ENCODE results near the gene GLP1R. TPM values are rescaled to one million over a fixed set of nuclear protein-coding genes. Genes with fewer than 3 reads are reported as not detected.

The GLP1R gene
- total and polyA plus RNA-seq, 2 donors (not counting 1 experiment from before 2014, with no cell fraction given): not detected

- POLR2A ChIA-PET: no interaction called here
- Histone ChIP-seq H3K36me3 (replicated peaks in 1 of 2; ENCODE audit: control extremely low read depth in 1 of 2, control insufficient read depth in 1 of 2, extremely low read depth in 1 of 2, insufficient read depth in 2 of 2, low read length in 1 of 2) (peaks cover 0 to 11% of the 10 kb centered on the region in 2 experiments), H3K27ac (ENCODE audit: low read length in 2 of 2) (no peak overlapping the region), H3K4me3 (ENCODE audit: control extremely low read depth in 1 of 5, extremely low read depth in 1 of 5, insufficient read depth in 1 of 5, low read depth in 2 of 5, low read length in 4 of 5) (no peak overlapping the region), H3K4me1 (ENCODE audit: control insufficient read depth in 2 of 2, insufficient read depth in 2 of 2, low read length in 2 of 2) (no peaks in the 10 kb centered on the region), H3K4me2 (replicated peaks; ENCODE audit: low read depth, low read length, poor library complexity, severe bottlenecking) (no peak overlapping the region), H4K20me1 (ENCODE audit: control insufficient read depth, insufficient read depth, low read length, poor library complexity, severe bottlenecking) (no peaks in the 10 kb centered on the region), H3K9ac (ENCODE audit: low read length) (no peak overlapping the region), H2AFZ (ENCODE audit: insufficient read depth, low read depth, low read length, poor library complexity, severe bottlenecking) (no peak overlapping the region), H3K79me2 (ENCODE audit: control insufficient read depth, insufficient read depth, low read length) (no peaks in the 10 kb centered on the region), H3K27me3 (replicated peaks in 1 of 4; ENCODE audit: control extremely low read depth in 1 of 4, control insufficient read depth in 3 of 4, insufficient read depth in 4 of 4, low read length in 3 of 4) (no peaks in the 10 kb centered on the region), H3K9me3 (ENCODE audit: control extremely low read depth in 1 of 3, control insufficient read depth in 2 of 3, insufficient read depth in 1 of 3, low read length in 2 of 3) (no peaks in the 10 kb centered on the region)
- Mint-ChIP-seq H3K27me3 (no peaks in the 10 kb centered on the region), H3K27ac (no peak overlapping the region), H3K4me1 (peaks cover 7% of the 10 kb centered on the region), H3K9me3 (ENCODE audit: insufficient read depth) (no peaks in the 10 kb centered on the region), H3K4me3 (no peak overlapping the region)
- CTCF ChIA-PET: no interaction called here
- TF ChIP-seq EZH2 (IDR thresholded peaks at IDR 0.05; ENCODE audit: borderline replicate concordance, insufficient read depth, low read depth, low read length, poor library complexity, severe bottlenecking) (no peak), CTCF (IDR thresholded peaks at IDR 0.05) (no peak)
- ATAC-seq (ENCODE audit: low read depth): no peak
- no peak for DNase-seq
- WGBS (ENCODE audit: insufficient coverage): no CpG with 5 or more reads among the region's 3 CpGs
- intact Hi-C loops (cut with micrococcal nuclease): loop anchor here (5.0 kb wide), 1 partner anchor 228 kb away; no protein-coding TSS in a partner anchor
Measured at GRCh38 chr6:39100358-39100757, 51.8 kb downstream of the GLP1R start.

- no peaks in the 10 kb centered on the region for H3K9me3 Mint-ChIP-seq (ENCODE audit: insufficient read depth)
- Histone ChIP-seq H3K36me3 (replicated peaks in 1 of 2; ENCODE audit: control extremely low read depth in 1 of 2, control insufficient read depth in 1 of 2, extremely low read depth in 1 of 2, insufficient read depth in 2 of 2, low read length in 1 of 2) (peaks cover 0 to 15% of the 10 kb centered on the region in 2 experiments), H3K4me3 (ENCODE audit: control extremely low read depth in 1 of 5, extremely low read depth in 1 of 5, insufficient read depth in 1 of 5, low read depth in 2 of 5, low read length in 4 of 5) (no peak overlapping the region), H3K27me3 (replicated peaks in 1 of 4; ENCODE audit: control extremely low read depth in 1 of 4, control insufficient read depth in 3 of 4, insufficient read depth in 4 of 4, low read length in 3 of 4) (no peaks in the 10 kb centered on the region), H3K4me1 (ENCODE audit: control insufficient read depth in 2 of 2, insufficient read depth in 2 of 2, low read length in 2 of 2) (no peaks in the 10 kb centered on the region), H3K4me2 (replicated peaks; ENCODE audit: low read depth, low read length, poor library complexity, severe bottlenecking) (no peak overlapping the region), H3K27ac (ENCODE audit: low read length in 2 of 2) (no peak overlapping the region), H3K9ac (ENCODE audit: low read length) (no peak overlapping the region), H3K9me3 (ENCODE audit: control extremely low read depth in 1 of 3, control insufficient read depth in 2 of 3, insufficient read depth in 1 of 3, low read length in 2 of 3) (no peaks in the 10 kb centered on the region), H2AFZ (ENCODE audit: insufficient read depth, low read depth, low read length, poor library complexity, severe bottlenecking) (no peak overlapping the region), H3K79me2 (ENCODE audit: control insufficient read depth, insufficient read depth, low read length) (no peaks in the 10 kb centered on the region), H4K20me1 (ENCODE audit: control insufficient read depth, insufficient read depth, low read length, poor library complexity, severe bottlenecking) (no peaks in the 10 kb centered on the region)
- no peaks in the 10 kb centered on the region for H3K27me3 Mint-ChIP-seq
- POLR2A ChIA-PET: interaction anchor here (1.1 kb wide), 1 partner anchor 12 kb away, joined by 3 read pairs; the partner anchor contains the start of gene SAYSD1
- intact Hi-C loops (cut with micrococcal nuclease): loop anchor here (5.0 kb wide), 1 partner anchor 230 kb away; no protein-coding TSS in a partner anchor
- no peak for TF ChIP-seq EZH2 (IDR thresholded peaks at IDR 0.05; ENCODE audit: borderline replicate concordance, insufficient read depth, low read depth, low read length, poor library complexity, severe bottlenecking)
- peak; percentile 37 for TF ChIP-seq CTCF (IDR thresholded peaks at IDR 0.05)
- no peak overlapping the region for H3K27ac Mint-ChIP-seq
- peaks cover 10% of the 10 kb centered on the region for H3K4me1 Mint-ChIP-seq
- CTCF ChIA-PET: interaction anchor here (0.7 to 1.6 kb wide), 6 partner anchors 12 to 229 kb away, joined by 3 to 7 read pairs (median 4); partner anchors contain the start of gene SAYSD1
- no peak overlapping the region for H3K4me3 Mint-ChIP-seq
- DNase-seq: peak; percentile 24
- peak; percentile 71 for ATAC-seq (ENCODE audit: low read depth)
- 42% methylated on average over 7 of the region's 12 CpGs for WGBS (ENCODE audit: insufficient coverage)
Measured at GRCh38 chr6:39102071-39102820, 53.7 kb downstream of the GLP1R start.

All from B cell (primary cell).